Spinal cord (tissue), 10 donors: Measurements from ENCODE around the gene PROC. TPM values are rescaled to one million over a fixed set of nuclear protein-coding genes. Genes with fewer than 3 reads are reported as not detected.

ENCODE experiments used
- DNase-seq, 6 donors: peaks; one replicate each; pipeline versions ENCODE4 v3.0.0 to v3.0.0-alpha.2; 2013 to 2015; ENCODE audit warnings: low spot score in 6 of 6, low read depth in 4 of 6
- H3K27ac ChIP-seq: one replicate; pipeline ENCODE4 v1.5.1; 2013; ENCODE audit warnings: low read depth, low read length, control low read depth
- H3K27me3 ChIP-seq: one replicate; pipeline ENCODE4 v1.6.1; 2013; ENCODE audit warnings: low read length; ENCODE audit not compliant: control insufficient read depth, insufficient read depth
- H3K36me3 ChIP-seq: one replicate; pipeline ENCODE4 v1.6.1; 2013; ENCODE audit warnings: low read length; ENCODE audit not compliant: control insufficient read depth, insufficient read depth
- H3K4me1 ChIP-seq: one replicate; pipeline ENCODE4 v1.6.1; 2013; ENCODE audit warnings: low read length; ENCODE audit not compliant: control insufficient read depth, insufficient read depth
- H3K4me3 ChIP-seq: one replicate; pipeline ENCODE4 v1.5.1; 2013; ENCODE audit warnings: low read depth, low read length, control low read depth
- H3K9me3 ChIP-seq: one replicate; pipeline ENCODE4 v1.6.1; 2013; ENCODE audit warnings: low read length; ENCODE audit not compliant: control insufficient read depth, insufficient read depth
- WGBS: methylation state at CpG from one replicate; pipeline ENCODE4 v1.1.5; 2013; ENCODE audit warnings: missing lambda C conversion rate; ENCODE audit not compliant: insufficient coverage; 5-methylcytosine and 5-hydroxymethylcytosine counted together
- polyA plus RNA-seq, 2 donors: library from polyadenylated mRNA; unstranded; fragments of 120-200 nt; gene quantifications; one replicate each; pipeline ENCODE4 v1.2.1, GENCODE V29; 2013; ENCODE audit not compliant: insufficient read length in 2 of 2
- total RNA-seq, 2 donors: library from RNA; depleted of rRNA in 1 of 2; stranded (reverse); fragments of 120-200 nt in 1 of 2; fragments of >200 nt in 1 of 2; gene quantifications; one replicate each; pipeline versions ENCODE4 v1.2.3 to v1.2.4, GENCODE V29; 2013 to 2014
- donor health status: healthy.

Gene PROC
- total and polyA plus RNA-seq, 4 donors, result 0.99 to 7.0 (median 3.6) TPM

- Histone ChIP-seq H3K27me3 (no peaks in the 10 kb centered on the region), H3K36me3 (peaks cover 2% of the 10 kb centered on the region), H3K4me3 (no peak overlapping the region), H3K27ac (no peak overlapping the region), H3K9me3 (no peaks in the 10 kb centered on the region), H3K4me1 (no peaks in the 10 kb centered on the region)
- WGBS, result 68% methylated on average over 3 of the region's 3 CpGs
- no peak for DNase-seq
These were observed 35.4 kb upstream of the PROC start for GRCh38 chr2:127382831-127383230.

DNA sequence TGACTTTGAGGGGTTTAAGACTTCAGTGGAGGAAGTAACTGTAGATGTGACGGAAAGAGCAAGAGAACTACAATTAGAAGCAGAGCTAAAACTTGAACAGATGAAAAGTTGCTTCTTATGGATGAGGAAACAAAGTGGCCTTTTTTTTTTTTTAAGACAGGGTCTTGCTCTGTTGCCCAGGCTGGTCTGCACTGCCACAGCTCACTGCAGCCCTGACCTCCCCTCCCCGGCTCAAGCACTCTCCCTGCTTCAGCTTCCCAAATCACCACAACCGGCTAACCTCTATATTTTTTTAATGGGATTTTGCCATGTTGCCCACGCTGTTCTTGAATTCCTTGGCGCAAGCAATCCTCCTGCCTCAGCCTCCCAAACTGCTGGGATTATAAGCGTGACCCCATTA is 33.7 kb upstream of the PROC start:
- no peak for DNase-seq
- Histone ChIP-seq H3K27me3 (no peaks in the 10 kb centered on the region), H3K36me3 (peaks cover 2% of the 10 kb centered on the region), H3K27ac (no peak overlapping the region), H3K4me3 (no peak overlapping the region), H3K4me1 (peaks cover 5% of the 10 kb centered on the region), H3K9me3 (no peaks in the 10 kb centered on the region)
- WGBS, result 80% methylated on average over 1 of the region's 6 CpGs

- H3K4me3 ChIP-seq, result peak overlapping the region; percentile 72
- H3K9me3 ChIP-seq, result no peaks in the 10 kb centered on the region
- WGBS, result 83% methylated on average over 4 of the region's 4 CpGs
- peaks cover 2% of the 10 kb centered on the region for H3K36me3 ChIP-seq
- H3K4me1 ChIP-seq, result peaks cover 5% of the 10 kb centered on the region
- no peak for DNase-seq
- H3K27ac ChIP-seq, result no peak overlapping the region
- no peaks in the 10 kb centered on the region for H3K27me3 ChIP-seq
These were observed 32.0 kb upstream of the PROC start for GRCh38 chr2:127386246-127386645.

GRCh38 chr2:127386764-127387654 is 31.2 kb upstream of the PROC start:
- Histone ChIP-seq H3K4me1 (peaks cover 5% of the 10 kb centered on the region), H3K36me3 (peaks cover 2% of the 10 kb centered on the region), H3K9me3 (no peaks in the 10 kb centered on the region), H3K4me3 (peak overlapping the region; percentile 72), H3K27me3 (no peaks in the 10 kb centered on the region), H3K27ac (peak overlapping the region; percentile 97)
- DNase-seq, result peak; percentile 49 to 95 (median 72)
- WGBS, result 0% methylated on average over 33 of the region's 58 CpGs

GRCh38 chr2:127387655-127388422 is 30.4 kb upstream of the PROC start, which contains the start of gene MAP3K2:
Gene MAP3K2 (minus strand): TSS chr2:127387975. CDS start chr2:127343129, 44,846 bp downstream.
- WGBS, result 0% methylated on average over 99 of the region's 100 CpGs
- Histone ChIP-seq H3K27ac (peak within 1 kb of the TSS; percentile 97), H3K4me3 (peak within 1 kb of the TSS; percentile 72), H3K36me3 (peaks cover 2% of the 10 kb centered on the region), H3K4me1 (peaks cover 5% of the 10 kb centered on the region), H3K9me3 (no peaks in the 10 kb centered on the region), H3K27me3 (no peaks in the 10 kb centered on the region)
- peak; percentile 75 to 97 (median 87) for DNase-seq

GRCh38 chr2:127388423-127389164 is 29.6 kb upstream of the PROC start:
- Histone ChIP-seq H3K4me3 (peak overlapping the region; percentile 54), H3K36me3 (peaks cover 2% of the 10 kb centered on the region), H3K4me1 (peaks cover 5% of the 10 kb centered on the region), H3K9me3 (no peaks in the 10 kb centered on the region), H3K27me3 (no peaks in the 10 kb centered on the region), H3K27ac (peak overlapping the region; percentile 86)
- DNase-seq, result no peak
- 35% methylated on average over 5 of the region's 8 CpGs for WGBS

GRCh38 chr2:127389778-127390435 is 28.3 kb upstream of the PROC start:
- Histone ChIP-seq H3K27me3 (no peaks in the 10 kb centered on the region), H3K9me3 (no peaks in the 10 kb centered on the region), H3K27ac (no peak overlapping the region), H3K36me3 (no peaks in the 10 kb centered on the region), H3K4me3 (no peak overlapping the region), H3K4me1 (peaks cover 5% of the 10 kb centered on the region)
- WGBS, result 83% methylated on average over 1 of the region's 5 CpGs
- DNase-seq, result no peak

- Histone ChIP-seq H3K27ac (no peak overlapping the region), H3K36me3 (no peaks in the 10 kb centered on the region), H3K9me3 (no peaks in the 10 kb centered on the region), H3K4me1 (peaks cover 5% of the 10 kb centered on the region), H3K27me3 (no peaks in the 10 kb centered on the region), H3K4me3 (no peak overlapping the region)
- WGBS, result no CpG with 5 or more reads among the region's 2 CpGs
- DNase-seq, result no peak
These were observed 25.9 kb upstream of the PROC start for GRCh38 chr2:127392133-127392827.
